HuH-7 (cell line): ENCODE results near the gene SSTR4.

Source experiments
- DNase-seq: peaks from one replicate; pipeline ENCODE4 v3.0.0; 2011; ENCODE audit warnings: low spot score

Gene SSTR4

GRCh38 chr20:23086931-23087411, 51.9 kb downstream of the SSTR4 start:
- no peak for DNase-seq

- no peak for DNase-seq
Observed at GRCh38 chr20:23087587-23088251, 52.6 kb downstream of the SSTR4 start.
